HG02798 (cell line): ENCODE measurements around the gene EBPL.
A peak's percentile ranks its signal among the peaks of the same experiment; 100 is the strongest.

ENCODE experiments used
- ATAC-seq: cut with Tn5 transposase; IDR thresholded peaks from one replicate; pipeline ENCODE4 v1.9.1; 2021; ENCODE audit warnings: mild to moderate bottlenecking; ENCODE audit not compliant: unreplicated experiment, poor library complexity

EBPL gene

DNA sequence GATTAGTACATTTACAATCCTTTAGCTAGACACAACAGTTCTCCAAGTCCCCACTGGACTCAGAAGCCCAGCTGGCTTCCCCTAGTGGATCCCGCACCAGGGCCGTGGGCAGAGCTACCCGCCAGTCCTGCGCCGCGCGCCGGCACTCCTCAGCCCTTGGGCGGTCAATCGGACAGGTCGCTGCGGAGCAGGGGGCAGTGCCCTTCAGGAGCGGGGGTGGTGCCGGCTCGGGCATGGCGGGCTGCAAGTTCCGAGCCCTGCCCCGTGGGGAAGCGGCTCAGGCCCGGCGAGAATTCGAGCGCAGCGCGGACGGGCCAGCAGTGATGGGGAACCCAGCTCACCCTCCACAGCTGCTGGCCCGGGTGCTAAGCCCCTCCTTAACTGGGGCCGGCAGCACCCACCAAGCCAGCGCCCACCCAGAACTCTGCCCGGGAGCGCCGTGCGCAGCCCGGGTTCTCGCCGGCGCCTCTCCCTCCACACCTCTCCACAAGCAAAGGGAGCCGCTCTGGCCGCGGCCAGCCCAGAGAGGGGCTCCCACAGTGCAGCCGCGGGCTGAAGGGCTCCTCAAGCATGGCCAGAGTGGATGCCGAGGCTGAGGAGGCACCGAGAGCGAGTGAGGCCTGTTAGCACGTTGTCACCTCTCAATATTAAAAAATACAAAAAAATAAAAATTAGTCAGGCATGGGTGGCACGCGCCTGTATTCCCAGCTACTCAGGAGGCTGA, 12.9 kb downstream of the EBPL start:
- no peak for ATAC-seq

DNA sequence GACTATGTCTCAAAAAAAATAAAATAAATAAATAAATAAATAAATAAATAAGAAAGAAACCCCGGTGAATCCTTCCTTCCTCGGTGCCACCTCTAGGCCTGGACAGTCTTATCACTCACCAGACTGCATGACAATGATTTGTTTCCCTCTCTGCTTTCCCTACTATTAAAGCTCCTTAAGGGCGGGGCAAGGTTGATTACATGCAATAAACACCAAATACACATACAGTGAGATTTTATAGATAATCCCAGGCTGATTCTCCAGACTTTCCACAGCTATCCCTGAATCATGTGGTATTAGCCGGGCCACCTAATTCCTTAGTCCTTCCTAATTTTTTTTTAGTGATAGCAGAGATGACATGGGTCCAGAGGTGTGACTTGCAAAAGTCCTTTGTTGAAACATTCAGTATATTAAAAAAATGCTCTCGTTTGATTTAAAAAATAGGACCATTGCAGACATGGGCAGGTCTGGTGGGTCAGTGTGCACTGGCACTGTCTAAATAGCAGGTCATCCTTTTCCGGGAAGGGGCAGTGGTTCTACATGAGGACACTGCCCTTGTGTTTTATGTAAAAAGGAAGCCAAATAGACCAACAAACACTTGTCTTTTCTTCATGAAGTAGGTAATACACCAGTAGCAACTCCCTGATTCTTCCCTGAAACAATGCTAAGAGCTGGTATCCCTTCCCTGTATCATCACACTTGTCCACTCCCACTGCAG, 14.5 kb downstream of the EBPL start:
- ATAC-seq = no peak

DNA sequence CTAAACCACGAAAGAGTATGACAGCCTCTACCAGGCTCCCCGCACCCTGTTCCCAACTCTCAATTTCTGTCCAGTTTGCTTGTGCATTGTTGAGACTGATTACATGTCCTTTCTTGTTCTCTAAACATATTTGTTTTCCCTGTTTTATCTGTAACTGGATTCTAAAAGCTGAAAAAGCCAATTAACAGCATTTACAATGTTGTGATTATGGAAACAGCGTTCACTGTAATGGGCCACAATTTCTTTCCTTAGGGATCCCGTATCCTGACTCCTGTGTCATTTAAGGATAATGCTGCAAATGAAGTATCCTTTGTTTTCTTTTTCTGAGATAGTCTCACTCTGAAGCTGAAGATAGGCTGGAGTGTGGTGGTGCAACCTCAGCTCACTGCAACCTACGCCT, 20.5 kb downstream of the EBPL start:
- ATAC-seq = no peak

DNA sequence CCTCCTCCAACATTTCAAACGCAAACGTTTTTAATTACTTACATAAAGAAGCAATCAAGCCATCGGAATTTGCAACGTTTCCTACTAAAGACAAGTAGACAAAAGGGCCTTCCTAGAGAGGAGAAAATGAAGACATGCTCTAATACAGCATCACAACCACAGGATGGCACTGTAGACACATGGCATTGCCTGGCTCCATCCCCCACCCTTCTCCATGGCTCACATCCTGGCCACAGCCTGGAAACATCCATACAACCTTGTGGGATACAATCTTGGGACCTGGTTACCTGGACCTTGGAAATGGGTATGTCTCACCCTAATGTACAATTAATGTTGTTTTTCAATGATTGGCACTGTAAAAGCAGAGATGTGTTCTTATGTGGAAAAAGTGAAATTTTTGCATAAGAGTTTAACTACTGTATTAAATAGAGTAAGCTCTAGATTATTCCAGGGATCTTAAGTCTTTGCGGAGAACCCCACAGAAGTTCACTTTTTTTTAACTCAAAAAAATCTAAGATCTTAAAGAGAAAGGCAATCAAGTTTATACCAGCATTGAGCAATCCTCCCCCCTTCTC, 21.5 kb downstream of the EBPL start:
- no peak for ATAC-seq

DNA sequence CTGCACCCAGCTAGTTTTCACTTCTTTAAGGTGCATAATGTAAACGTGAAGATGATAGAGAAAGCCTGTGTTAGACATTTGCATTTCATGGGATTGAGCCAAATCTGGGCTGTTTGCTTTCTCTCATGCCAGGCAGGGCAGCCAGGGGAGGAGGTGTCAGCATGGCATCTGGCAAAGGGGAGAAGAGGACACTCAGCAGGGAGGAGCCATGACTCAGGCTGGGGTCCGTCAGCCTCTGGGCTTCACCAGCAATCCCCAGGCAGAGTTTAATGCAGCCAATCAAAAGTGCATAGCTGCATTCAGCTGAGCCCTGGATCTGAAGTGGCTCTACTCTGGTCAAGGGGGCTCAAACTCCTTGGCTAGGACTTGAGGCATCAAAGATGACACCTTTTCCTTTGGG, 23.5 kb downstream of the EBPL start:
- ATAC-seq = no peak

DNA sequence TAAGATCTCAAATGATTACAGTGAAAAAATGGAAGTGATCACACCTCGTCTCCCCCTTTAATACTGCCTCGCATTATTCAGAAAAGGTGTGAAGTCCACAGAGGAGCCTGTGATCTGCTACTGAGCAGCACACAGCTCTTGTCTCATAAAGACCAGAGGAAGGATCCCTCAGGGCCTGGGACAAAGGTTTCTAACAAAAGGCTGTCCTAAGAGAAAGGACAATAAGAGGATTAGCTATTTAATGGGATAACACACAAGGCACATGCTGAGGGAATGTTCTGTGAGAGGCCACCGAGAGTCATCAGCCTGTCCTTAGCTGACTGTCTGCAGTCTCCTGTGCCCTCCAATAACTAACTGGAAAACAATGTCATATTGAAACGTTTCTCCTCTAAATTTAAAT, 26.7 kb downstream of the EBPL start:
- no peak for ATAC-seq

DNA sequence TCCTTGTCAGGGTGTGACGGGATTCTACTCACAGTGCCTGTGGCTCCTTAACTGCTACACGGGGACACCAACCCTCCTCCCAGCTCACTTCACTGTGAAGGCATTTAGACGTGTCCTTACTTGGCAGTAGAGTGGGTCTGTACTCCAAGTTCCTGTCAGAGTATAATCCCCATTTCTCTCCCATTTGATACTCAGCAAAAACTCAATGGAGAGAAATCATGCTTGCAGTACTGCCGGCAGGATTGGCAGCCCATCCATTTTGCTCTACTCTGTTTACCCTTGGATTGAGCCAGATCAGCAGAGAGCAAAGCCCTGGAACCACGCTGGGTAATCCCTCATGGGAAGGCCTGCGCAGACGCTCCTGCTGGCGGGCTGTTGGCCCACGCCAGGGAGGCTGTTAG, 34.0 kb downstream of the EBPL start:
- no peak for ATAC-seq

- no peak for ATAC-seq
Measured at GRCh38 chr13:49655906-49656305, 35.4 kb downstream of the EBPL start.

DNA sequence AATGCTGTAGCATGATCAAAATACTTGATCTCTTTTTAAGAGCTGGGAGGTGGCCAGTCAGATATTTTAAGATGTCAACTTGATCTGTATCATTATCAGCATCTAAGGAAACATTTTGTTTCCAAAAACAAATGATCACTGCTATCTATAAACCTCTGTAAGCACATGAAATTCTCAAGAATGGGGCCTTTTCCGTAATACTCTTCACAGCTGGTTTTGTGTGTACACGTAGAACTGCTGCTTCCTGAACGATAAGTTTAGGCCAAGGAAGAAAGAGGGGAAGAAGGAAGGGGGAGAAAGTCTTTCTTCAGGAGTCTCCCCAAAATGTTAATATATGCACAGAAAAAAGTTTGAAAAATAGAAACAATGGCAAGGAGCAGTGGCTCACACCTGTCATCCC, 37.3 kb downstream of the EBPL start:
- ATAC-seq = no peak

- no peak for ATAC-seq
Measured at GRCh38 chr13:49653478-49653877, 37.8 kb downstream of the EBPL start.

DNA sequence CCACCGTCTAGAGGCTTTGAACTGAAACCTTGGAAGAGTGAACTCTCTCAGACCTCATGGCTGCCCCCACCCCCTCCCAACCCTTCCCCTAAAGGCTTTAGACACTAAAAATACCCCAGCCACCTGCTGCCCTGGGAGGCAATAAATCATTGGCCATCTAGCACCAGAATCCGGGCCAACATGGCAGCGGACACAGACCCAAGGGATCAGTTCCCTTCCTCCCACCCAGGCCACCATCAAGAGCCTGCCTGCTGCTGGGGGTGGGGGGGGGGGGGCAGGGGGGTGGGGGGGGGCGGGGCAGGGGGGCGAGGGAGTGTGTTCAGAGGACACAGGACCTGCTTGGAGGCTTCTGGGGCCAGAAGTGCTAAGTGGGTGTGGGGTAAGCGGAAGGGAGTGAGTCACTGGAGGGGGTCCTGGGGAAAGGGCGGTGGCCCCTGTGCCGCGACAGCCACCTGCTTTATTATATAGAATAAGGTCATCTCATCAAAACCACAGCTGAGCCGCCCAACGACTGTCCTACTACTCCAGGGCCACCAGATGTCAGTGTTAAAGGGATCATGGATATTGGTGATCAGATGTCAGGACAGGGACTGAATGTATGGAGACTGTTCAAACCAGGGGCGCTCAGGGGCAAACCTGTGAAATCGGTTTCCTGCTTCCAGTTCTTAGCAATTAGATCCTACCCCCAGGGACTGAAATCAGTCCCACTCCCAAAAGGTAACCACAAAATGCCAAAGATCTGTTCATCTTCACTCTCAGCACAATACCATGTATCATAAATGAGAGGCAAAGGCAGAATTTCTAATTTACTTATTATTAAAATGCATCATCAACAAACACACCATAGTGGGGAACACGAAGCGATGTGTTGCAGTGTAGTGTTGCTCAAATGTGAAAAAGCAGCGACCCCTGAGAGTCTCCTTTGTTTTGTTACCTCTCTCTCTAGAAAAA, 38.7 kb downstream of the EBPL start:
- ATAC-seq = peak; percentile 70

GRCh38 chr13:49651570-49652354, 39.5 kb downstream of the EBPL start:
- ATAC-seq = no peak

DNA sequence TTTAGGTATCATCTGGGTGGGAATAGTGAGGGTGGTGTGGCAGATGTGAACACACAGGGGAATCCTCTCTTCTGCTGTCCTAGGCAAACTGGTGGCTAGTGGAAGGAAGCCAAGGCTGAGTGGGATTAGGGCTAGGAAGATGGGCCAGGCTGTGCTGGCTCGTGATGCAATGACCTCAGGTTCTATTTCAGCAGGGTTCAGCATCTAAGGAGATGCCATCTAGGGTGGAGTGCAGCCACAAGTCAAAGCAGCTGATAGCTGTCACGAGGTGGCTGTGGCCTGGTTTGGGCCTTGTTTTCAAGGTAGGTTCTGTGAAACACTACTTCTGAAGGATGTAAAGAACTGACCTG, 41.3 kb downstream of the EBPL start:
- no peak for ATAC-seq

DNA sequence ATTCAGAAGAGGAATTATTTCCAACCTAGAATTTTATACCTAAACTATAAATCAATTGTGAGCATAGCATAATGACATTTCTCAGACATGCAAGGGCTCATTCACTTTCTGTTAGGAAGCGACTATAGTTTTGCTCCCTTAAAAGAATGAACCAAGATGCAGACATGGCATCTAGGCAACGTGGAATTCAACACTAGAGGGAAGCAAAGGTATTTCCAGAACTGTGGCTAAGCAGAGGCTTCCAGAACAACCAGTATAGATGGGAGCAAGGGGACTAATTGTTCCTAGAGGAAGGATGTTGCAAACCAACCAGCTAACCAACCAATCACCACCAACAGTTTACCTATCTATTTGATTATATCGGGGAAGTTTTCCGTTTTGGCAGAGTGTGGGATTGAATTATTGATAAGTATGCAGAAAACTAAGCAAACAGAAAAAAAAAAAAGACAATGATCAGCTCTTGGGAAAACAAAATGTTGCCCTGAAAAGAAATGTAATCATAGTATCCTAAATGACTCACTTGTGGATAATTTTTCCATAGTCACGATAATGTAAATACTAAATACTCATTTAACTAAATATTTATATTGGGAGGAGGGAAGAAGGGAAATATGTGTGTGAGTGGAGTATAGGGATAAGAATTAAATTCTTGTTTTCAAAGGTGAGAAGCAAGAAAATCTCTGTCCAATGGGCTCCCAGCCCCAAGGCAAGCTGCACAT, 41.9 kb downstream of the EBPL start:
- ATAC-seq = no peak

DNA sequence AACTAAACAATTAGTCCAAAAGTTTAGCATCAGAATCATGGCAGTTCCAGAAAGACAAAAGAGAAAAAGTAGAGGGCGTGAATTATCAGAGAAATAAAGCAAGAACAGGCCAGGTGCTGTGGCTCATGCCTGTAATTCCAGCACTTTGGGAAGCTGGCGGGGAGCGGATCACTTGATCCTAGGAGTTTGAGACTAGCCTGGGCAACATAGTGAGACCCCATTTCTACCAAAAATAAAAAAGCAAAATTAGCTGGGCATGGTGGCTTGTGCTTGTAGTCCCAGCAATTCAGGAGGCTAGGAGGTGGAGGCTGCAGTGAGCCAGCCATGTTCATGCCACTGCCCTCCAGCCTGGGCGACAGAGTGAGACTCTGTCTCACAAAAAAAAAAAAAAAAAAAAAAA, 44.6 kb downstream of the EBPL start:
- ATAC-seq = no peak

- ATAC-seq = no peak
Measured at GRCh38 chr13:49645451-49645850, 45.8 kb downstream of the EBPL start.

- ATAC-seq = no peak
Measured at GRCh38 chr13:49643035-49643646, 48.1 kb downstream of the EBPL start.

DNA sequence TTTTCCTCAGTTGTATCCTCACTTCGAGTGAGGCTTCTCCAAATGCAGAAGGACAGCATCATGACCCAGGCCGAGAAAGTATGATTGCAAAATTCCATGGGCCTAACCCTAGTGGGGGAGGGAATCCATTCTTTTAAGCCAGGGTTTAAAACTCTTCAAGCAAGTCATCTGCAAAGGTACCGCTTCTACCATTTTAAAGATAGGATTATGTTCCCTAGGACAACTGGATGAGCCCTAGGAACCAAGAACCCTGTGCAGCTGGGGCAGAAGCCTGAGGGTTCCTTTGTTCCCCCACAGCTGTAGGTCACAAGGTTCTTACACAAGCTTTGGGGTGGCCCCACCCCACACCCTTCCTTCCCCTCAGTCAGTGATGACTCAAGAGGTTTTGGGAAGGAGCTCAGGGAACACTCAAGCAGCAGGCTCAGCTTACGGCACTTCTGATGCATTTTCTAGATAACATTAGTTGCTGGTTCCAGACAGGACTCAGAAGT, 49.4 kb downstream of the EBPL start:
- no peak for ATAC-seq

- ATAC-seq = no peak
Measured at GRCh38 chr13:49638744-49639072, 52.6 kb downstream of the EBPL start.
